Lower leg skin (tissue), 3 donors: ENCODE measurements around the gene PTCHD1.

Experiments
- CTCF ChIP-seq, 3 donors: fragments of 450-650 bp; IDR thresholded peaks; one replicate each; pipeline ENCODE4 v1.5.1; 2016; ENCODE audit warnings: antibody characterized with exemption in 3 of 3, mild to moderate bottlenecking in 3 of 3, moderate library complexity in 2 of 3
- POLR2A ChIP-seq, 2 donors: fragments of 450-650 bp; IDR thresholded peaks; one replicate each; pipeline ENCODE4 v1.6.1; 2016 to 2017; ENCODE audit warnings: antibody characterized with exemption in 2 of 2, mild to moderate bottlenecking in 1 of 2, moderate library complexity in 1 of 2

DNA sequence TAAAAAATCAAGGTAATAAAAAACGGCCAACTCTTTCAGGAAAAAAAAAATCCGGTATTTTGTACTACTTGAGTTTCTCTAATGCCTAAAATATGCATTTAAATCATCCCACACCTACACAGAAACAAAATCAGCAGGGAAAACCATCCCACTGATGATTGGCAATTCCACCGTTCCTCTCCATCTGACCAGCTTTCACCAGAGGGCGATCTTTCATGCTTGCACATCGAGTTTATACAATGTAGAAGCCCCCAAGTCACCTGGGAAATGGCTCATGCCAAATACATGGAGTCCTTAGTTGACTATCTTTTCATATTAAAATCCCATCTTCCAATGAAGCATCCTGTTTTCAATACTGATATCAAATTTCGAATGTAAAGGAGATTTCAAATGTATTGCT, 69.2 kb downstream of the PTCHD1 start:
- TF ChIP-seq CTCF (IDR thresholded peaks at IDR 0.05) (no peak), POLR2A (IDR thresholded peaks at IDR 0.05) (no peak)
